Suppressor macrophage treated with lipopolysaccharide for 1 hour (primary cell): ENCODE measurements around the gene ABCD1.
"Not testable (repeated sequence)": the region's sequence is repeated elsewhere in the genome, so short reads cannot be mapped to it uniquely, and the experiment has no call there.

Experiments used
- DNase-seq, 3 donors: peaks; one replicate each; pipeline ENCODE4 v3.0.0-alpha.2; 2020 to 2022

The ABCD1 gene

GRCh38 chrX:153694687-153695270 lies 29.9 kb upstream of the ABCD1 start:
- peak in 1 of 3 donors; percentile 5 for DNase-seq

- DNase-seq = peak in 1 of 3 donors; percentile 10
Measured at GRCh38 chrX:153696100-153696499, 28.6 kb upstream of the ABCD1 start.

- peak in 1 of 3 donors; percentile 5 for DNase-seq
Measured at GRCh38 chrX:153696538-153696937, 28.1 kb upstream of the ABCD1 start.

GRCh38 chrX:153696986-153697722 lies 27.5 kb upstream of the ABCD1 start:
- DNase-seq = peak in 1 of 3 donors; percentile 9

DNA sequence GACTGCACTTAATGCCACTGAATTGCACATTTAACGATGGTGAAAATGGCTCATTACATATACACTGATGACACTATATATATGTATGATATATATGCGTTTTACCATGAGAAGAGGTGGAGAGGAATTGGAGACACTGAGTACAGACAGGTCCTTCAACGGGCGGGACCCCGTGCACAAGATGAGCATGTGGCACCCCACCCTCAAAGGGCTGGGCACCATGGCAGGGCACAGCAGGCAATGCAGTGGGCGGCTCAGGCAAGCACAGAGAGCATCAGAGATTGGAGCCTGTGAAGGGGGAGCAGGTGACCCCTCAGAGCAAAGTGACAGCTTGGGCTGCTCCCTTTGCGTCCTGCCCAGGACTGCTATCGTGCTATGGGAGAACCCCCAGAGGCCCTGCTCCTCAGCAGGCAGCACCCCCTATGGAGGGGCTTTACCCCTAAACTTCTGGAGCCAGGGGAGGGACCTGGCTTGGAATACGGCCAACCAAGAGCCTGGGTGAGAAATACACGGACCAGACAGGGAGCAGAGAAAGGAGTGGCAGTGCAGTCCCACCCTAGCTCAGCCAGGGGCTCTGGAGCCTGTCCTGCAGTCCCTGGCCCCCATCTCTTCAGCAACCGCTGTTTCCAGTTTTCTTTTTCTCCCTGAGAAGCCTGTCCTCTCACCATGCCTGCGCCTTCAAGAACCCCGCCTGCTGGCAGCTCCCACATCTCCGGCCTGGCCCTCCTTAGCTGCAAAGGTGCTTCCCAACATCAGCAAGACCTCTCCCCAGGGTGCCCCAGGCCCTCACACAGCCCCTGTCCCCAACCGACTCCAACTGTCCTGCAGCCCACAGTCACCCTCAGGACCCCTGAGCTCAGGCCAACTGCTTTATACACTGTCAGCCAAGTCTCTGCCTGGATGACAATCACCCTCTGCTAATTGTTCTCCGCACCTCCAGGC lies 26.5 kb upstream of the ABCD1 start:
- DNase-seq = peak in 1 of 3 donors; percentile 12

- peak in 1 of 3 donors; percentile 5 for DNase-seq
Measured at GRCh38 chrX:153699210-153699783, 25.4 kb upstream of the ABCD1 start.

GRCh38 chrX:153699784-153700371 lies 24.8 kb upstream of the ABCD1 start:
- not testable (repeated sequence) for DNase-seq

DNA sequence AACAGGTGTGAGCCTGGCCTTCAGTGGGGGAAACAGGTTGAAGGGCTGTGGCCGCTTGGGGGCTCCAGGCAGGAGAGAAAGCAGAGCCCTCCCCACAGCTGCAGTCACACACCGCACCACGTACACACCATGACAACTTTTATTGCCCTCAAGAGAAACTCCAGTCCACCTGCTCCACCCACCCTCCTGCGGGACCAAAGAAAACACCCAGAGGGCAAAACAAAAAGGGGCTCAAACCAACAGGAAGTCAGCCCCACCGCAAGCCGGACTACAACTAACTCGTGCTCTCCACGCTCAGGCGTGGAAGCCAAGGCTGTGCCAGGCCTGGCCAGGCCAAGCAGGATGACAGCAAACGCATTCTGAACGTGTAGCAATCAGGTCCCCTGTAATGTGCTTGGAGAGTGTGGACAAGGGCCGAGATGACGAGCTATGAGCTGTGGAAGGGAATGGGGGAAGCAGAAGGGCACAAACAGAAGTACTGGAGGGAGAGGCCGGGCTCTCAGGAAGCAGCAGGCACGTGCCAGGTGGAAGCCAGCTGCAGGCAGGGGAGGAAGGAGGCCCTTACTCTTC lies 24.2 kb upstream of the ABCD1 start:
- DNase-seq = peak in 1 of 3 donors; percentile 14

DNA sequence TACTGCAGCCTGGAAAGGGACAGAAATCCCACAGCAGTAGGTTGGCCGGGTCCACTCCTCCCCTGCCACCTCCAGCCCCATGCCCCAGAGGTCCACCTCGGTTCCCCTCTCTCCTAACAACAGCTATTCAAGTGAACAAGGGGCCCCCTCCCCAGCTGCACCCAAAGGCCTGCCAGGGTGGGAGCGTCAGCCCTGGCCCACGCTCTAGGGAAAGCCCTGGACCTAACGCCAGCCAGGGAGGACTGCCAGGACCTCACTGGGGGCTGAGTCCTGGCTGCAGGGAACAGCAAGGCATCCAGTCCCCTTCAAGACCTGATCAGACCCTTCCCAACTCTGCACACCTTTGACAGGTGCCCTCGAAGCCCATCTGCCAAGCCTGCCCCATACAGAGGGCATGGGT lies 23.7 kb upstream of the ABCD1 start:
- DNase-seq = peak in 1 of 3 donors; percentile 11

- peak in 1 of 3 donors; percentile 5 for DNase-seq
Measured at GRCh38 chrX:153701706-153702105, 22.9 kb upstream of the ABCD1 start.

GRCh38 chrX:153702336-153703035 lies 22.2 kb upstream of the ABCD1 start:
- peak in 1 of 3 donors; percentile 5 for DNase-seq

GRCh38 chrX:153703036-153703370 lies 21.7 kb upstream of the ABCD1 start:
- peak in 1 of 3 donors; percentile 8 for DNase-seq

- no peak for DNase-seq
Measured at GRCh38 chrX:153704021-153704526, 20.6 kb upstream of the ABCD1 start.

DNA sequence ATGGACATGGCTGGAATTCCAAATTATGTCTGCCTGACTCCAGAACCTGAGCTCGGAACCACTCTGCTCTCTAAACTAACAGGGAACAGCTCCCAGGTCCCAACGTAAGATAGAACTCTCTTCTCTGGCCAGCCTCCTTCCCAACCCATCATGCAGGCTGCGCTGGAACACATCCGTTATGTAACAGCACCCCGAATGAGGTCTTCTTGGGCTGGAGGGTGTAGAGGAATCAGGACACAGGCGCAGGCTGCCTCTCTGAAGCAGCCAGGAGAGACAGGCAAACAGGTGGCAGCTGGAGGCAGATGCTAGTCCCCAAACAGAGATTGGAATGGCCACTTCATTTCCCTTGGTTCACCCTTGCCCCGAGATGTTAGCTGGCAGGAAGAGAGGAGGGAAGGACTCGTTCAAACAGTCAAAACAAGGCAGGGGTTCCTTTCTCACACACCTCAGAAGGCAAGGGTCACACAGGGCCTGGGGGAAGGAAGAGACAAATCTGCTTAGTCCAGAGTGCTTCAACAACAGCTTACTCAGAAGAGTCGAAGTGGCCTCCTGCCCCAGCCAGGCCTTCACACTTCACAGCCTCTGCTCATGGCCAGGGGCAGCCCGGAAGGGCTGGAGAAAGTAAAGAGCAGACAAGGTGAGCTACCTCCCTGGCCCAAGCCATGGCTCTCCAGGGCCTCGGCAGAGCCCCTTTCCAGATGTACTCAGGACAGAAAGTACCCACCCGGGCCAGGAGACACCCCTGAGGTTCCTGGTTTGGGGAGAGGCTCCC lies 19.8 kb upstream of the ABCD1 start:
- DNase-seq = not testable (repeated sequence)

GRCh38 chrX:153705403-153706060 lies 19.1 kb upstream of the ABCD1 start:
- not testable (repeated sequence) for DNase-seq

GRCh38 chrX:153706799-153707198 lies 17.9 kb upstream of the ABCD1 start:
- DNase-seq = no peak

GRCh38 chrX:153707406-153707805 lies 17.2 kb upstream of the ABCD1 start:
- DNase-seq = no peak

- DNase-seq = peak; percentile 76 to 80 (median 79)
Measured at GRCh38 chrX:153708415-153708814, 16.2 kb upstream of the ABCD1 start.

GRCh38 chrX:153709726-153710674 lies 14.7 kb upstream of the ABCD1 start:
- DNase-seq = no peak
